HG03460 (cell line): ENCODE data around the gene ABCC9.
"Not testable (repeated sequence)": the region's sequence is repeated elsewhere in the genome, so short reads cannot be mapped to it uniquely, and the experiment has no call there.

Experiments
- ATAC-seq: cut with Tn5 transposase; IDR thresholded peaks from one replicate; pipeline ENCODE4 v1.9.1; 2021; ENCODE audit not compliant: unreplicated experiment

ABCC9 gene

DNA sequence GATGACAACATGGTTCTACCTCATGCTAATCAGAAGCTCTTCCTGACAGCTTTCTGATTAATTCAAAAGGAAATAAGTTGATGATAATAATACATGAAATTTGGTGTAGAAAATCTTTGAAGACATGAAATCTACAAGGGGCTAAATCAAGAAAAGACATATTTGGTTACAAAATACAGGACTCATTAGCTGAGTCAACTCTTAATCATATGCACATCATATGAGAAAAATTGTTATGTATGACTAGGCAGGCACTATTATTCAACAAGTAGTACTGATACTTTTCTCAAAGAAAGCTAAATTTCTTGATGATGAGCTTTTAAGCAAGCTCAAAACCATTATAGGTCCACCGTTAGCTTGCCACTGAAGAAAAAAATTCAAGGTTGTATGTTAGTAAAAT is 7.1 kb downstream of the ABCC9 start:
- ATAC-seq: no peak

DNA sequence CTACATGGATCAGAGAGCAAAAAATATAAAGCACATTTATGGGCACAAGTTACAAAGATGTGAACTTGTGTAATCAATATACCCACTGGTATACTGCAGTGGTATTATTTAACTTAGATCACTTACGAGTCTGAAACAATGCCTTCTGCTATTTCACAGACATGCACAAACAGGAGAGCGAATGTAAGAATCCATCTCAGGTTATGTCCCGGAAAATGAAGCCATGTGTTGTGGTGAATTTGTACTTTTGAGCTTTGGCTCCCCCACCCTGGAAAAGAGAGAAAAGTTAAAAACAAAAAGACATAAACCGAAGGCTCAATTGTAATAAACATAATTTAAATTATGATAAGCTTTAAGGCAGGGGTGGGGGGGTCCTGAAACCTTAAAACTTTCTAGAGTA is 7.6 kb downstream of the ABCC9 start:
- no peak for ATAC-seq

DNA sequence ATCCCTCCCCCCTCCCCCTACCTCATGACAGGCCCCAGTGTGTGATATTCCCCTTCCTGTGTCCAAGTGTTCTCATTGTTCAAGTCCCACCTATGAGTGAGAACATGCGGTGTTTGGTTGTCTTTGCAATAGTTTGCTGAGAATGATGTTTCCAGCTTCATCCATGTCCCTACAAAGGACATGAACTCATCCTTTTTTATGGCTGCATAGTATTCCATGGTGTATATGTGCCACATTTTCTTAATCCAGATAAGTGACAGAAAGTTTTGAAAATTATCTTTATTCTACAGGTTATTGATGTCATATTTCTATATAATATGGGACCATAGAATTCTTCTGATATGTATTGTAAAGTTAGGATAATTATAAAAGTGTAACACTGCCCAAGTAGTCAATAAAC is 11.3 kb downstream of the ABCC9 start:
- not testable (repeated sequence) for ATAC-seq

DNA sequence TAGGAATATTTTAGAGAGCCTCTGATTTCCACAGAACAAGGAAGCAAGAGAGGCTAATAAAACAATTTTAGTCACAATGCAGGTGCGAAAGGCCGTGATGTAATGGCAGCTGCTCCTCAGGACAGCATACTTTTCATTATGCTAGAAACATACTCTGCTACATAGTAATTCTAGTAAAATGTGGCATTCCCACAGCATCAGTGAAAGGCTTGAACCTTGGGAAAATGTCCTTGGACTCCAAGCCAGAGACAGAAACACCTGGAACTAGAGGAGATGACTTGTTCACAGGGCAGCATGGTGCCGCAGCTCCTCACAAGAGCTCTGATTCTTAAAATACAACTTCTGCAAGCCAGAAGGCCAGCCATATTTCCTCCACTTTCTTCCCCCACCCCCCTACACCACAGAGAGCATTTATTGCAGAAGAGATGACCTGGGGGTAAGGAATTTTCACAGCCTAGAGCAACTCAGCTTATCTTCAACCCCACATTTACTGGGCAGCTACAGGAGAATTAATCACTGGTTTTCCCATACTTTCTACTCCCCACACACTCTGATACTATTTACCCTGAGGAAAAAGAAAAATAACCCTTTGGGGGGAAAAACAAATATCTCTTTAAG is 15.8 kb downstream of the ABCC9 start:
- ATAC-seq: no peak

DNA sequence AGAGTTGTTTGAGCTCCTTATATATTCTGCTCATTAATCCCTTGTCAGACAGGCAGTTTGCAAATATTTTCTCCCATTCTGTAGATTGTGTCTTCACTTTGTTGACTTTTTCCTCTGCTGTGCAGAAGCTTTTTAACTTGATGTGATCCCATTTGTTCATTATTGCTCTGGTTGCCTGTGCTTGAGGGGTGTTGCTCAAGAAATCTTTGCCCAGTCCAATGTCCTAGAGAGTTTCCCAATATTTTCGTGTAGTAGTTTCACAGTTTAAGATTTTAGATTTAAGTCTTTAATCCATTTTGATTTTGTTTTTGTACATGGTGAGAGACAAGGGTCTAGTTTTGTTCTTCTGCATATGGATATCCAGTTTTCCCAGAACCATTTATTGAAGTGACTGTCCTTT is 19.8 kb downstream of the ABCC9 start:
- no peak for ATAC-seq

DNA sequence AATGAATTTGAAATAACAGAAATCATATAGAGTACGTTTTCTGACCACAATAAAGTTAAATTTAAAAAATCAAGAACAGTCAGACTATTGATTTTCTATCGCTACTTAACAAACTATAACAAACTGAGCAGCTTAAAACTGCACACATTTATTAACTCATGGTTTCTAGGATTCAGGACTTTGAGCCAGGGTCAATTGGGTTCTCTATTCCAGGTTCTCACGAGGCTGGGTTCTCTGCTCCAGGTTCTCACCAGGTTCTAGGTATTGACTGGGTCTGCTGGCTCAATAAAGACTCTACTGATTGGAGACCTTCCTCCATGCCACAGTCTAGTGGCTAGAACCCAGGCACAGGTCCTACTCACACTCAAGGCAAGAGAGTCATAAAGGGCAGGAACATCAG is 22.8 kb downstream of the ABCC9 start:
- ATAC-seq: no peak

DNA sequence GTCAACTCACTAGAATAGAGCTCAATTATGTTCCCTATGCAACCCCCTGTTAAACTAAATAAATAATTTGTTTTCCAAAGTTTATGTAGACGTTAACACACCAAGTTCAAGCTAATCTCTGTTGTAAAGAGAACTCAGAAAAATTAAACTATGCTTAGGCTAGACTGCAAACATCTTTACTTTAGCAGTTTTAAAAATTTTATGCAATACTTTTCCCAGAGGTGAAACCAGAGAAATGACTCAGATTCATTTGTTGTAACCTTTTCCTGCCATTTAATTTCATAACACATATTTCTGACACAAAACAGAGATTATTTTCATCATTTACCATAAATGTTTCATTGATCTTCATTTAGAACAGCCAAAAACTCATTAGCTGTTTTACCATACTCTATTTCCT is 27.4 kb downstream of the ABCC9 start:
- ATAC-seq: no peak

DNA sequence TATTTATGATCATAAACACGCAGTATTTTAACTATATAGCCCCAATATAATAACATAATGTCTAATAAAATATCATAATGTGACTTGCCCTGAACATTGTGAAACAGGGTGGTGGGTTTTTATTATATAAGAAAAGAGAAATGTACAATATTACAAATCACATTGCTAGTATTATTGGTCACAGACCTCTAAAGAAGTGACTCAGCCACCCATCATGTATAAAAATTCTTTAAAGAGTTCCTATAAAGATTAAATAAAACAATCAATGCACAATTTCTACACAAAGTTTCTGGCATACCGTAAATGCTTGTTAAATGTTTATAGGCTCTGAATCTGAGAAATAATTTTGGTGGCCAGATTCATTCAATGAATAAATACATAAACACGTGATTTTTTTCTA is 28.9 kb downstream of the ABCC9 start:
- ATAC-seq: no peak

DNA sequence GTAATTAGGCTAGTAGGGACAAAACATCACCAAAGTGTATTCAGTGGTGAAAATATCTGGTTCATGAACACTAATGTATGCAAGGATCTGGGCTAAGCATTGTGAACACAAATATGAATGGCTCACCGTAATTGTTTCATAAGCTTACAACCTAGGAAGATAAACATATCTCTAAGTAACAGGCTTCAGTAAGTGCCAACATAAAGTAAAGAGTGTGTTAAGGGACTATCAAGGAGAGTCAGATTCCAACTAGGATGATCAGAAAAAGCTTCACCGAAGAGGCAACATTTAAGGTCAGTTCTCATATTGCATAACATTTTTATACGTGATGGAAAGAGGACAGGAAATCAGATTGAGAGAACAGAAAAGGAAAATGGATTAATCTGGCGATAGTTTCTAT is 29.4 kb downstream of the ABCC9 start:
- no peak for ATAC-seq

DNA sequence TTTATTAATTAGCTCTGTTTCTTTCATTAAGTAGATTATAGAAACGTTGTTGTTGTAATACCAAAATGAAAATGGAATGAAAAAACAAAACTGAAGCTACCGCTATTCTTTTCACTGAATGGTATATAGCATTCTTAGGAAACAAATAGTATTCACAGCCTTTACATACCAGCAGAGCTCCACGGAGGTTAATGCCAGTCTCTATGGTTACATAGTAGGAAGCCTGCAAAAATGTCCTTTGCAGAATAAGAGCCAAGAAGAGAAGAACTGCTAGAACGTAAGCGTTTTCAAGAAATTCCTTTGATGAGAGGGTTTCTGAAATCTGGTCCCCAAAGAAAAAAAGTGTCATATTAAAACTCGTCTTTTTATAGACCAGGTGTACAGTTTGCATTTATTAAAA is 30.6 kb downstream of the ABCC9 start:
- no peak for ATAC-seq

DNA sequence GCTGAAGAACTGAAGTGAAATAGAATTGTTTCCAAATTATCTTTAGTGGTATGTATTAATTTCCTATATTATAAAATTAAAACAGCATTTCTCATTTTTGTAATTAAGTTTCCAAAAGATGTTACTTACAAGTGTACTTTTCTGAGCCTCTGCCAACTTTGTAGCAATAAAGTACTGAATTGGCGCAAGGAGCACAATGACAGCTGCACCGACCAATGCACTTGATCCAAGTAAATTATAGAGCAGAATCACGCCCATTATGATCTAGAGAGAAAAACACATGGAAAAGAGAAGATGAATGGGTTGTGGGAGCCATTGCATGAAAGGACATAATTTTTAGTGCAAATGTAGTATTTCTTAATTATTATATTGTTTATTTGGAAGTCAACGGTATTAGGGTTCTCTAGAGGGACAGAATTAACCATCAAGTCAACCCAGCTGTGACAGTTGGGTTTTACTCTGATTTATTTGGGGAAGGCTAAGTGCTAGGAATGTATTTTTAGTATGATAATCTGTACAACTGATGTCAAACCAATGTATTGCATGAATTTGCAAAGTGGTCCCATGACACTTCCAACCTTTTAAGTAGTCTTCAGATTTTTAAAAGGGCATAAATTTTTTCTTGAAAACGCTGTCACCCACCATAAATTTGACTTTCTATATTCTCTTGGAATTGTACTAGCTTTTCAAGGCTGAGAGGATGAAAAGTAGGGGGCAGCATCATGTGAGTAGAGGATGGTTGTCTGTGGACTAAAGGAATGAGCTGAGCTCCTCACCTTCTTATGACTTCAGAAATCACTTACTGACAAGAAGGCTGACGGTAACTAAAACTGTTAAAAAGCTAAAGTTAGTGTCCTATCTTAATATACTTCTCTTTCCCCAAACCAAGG is 33.0 kb downstream of the ABCC9 start:
- ATAC-seq: no peak

DNA sequence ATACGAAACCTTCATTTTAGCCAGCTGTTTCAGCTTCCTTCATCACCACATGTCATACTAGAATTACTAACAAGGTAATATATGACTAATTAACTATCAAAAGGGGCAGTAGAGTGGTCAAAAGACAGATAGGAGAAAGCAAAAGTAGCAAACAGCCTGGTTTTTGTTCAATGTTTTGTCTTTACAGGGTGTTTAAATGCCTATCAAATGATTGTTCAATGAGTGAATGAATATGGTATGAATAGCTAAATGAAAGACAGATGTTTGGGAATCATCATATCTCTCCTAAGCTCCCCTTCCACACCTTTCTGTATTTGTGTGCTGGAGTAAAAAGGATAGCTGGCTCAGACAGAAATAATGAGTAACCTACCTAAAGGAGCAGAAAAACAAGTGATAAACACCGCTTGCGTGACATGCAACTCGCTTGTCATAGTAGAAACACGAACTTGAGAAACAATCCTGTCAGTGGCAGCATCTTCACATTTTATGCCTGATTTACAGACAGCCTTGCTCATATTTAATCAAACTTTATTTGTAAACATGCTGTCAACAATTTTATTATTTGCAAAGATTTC is 34.2 kb downstream of the ABCC9 start:
- peak; percentile 86 for ATAC-seq

DNA sequence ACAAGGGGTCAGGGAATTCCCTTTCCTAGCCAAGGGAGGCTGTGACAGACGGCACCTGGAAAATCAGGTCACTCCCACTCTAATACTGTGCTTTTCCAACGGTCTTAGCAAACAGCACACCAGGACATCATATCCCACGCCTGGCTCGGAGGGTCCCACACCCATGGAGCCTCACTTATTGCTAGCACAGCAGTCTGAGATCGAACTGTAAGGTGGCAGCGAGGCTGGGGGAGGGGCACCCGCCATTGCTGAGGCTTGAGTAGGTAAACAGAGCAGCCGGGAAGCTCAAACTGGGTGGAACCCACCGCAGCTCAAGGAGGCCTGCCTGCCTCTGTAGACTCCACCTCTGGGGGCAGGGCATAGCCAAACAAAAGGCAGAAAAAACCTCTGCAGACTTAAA is 41.7 kb downstream of the ABCC9 start:
- ATAC-seq: not testable (repeated sequence)

DNA sequence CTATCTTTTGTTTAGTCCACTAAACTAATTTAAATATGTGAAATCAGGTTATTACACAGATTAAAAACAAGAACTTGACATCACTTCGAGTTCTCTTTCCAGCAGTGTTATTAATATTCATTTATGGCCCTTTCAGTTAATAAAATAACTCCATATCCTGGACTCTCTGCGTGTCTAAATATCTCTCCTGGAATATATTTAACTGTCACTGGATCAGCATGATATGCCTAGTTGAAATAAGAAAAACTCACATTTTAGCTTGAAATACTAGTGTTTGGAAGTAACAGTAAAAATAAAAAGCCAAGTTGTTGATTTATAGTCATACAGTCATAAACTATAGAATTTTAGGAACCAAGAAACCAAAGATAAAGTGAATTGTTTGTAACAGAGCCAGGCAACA is 45.6 kb downstream of the ABCC9 start:
- no peak for ATAC-seq

DNA sequence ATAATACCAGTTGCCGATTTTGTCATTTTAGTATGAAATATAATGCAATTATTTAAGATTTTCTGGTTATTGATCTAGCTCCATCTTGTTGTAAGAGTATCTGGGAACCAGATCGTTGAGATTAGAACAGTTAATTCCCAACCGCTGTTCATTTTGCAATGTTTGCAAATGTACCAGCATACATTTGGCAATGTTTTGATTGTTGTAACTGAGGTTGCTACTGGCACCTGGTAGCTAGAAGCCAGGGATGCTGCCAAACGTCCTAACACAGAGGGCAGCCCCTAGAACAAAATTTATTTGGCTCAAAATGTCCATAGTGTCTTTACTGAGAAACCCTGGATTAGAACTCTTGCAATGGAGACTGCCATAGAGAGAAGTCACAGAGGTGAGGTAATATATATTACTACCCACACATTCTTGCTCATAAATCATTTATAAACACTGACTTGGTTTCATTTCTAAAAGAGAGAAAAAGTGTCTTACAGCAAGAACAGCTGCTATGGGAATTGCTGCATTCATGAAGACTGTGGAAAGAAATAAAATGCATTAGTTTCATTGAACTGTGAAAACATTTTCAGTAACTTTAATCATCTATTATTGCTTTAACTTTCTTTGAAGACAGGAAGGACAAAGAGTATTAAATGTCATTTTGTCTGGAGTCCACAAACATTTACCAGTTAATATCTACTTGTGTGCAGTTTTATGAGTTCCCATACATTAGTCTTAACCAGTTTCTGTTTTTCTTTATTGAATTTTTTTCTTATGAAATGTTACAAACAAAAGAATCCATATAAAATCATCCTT is 46.2 kb downstream of the ABCC9 start:
- ATAC-seq: no peak

DNA sequence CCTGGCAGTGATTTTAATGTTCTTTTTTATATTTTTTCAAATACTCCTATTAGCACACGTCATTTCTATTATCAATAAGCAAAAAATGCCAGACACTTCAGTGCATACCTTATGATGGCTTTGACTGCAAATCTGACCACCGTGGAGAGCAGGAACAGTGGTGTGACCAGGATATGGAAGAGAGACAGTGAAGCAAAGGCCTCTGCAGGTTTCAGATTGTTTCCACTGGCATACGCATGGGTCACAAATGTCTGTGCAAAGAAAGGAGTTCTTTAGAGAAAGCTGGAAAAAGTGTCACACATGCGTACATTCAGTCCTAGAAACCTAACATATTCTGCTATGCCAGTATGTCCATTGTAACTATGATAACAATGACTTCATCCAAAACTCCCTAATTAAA is 47.3 kb downstream of the ABCC9 start:
- no peak for ATAC-seq

DNA sequence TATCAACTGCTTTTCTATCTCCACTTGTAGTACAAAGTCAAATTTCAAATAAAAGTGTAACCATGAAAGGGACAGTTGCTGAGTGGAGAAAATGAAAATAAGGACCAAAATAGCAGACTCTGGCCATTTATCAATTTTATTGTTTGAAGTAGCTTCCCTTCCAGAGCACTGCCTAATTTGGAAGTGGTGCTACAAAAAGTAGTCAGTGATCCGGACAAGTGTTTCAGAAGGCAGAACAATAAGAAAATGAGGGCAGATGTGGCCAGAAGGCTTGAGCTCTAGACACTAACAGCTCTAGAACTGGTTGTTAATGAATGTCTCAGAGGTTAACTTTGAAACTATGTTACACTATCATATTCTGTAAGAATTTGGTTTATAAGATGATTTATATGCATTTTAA is 48.9 kb downstream of the ABCC9 start:
- ATAC-seq: no peak

DNA sequence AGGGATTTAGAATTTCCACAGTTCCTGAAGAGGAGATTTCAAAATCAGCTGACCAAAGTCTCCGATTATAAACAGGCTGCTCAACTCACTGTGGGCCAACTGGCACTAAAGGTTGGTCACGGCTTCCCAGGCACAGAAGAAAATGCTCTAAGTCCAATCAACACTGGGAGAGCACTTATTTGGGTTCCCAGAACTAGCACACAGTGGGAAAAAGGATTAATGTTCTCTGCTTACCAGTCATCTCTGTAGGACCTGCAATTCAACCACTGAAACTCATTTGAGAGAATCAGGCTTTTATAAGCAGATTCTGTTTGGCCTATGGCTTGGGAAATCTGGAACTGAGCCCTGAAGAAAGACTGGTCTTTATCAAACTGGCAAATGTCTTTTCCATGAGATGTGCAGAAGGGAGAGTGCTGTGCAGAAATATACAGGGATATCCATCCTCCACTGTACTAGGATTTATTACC is 49.4 kb downstream of the ABCC9 start:
- no peak for ATAC-seq

DNA sequence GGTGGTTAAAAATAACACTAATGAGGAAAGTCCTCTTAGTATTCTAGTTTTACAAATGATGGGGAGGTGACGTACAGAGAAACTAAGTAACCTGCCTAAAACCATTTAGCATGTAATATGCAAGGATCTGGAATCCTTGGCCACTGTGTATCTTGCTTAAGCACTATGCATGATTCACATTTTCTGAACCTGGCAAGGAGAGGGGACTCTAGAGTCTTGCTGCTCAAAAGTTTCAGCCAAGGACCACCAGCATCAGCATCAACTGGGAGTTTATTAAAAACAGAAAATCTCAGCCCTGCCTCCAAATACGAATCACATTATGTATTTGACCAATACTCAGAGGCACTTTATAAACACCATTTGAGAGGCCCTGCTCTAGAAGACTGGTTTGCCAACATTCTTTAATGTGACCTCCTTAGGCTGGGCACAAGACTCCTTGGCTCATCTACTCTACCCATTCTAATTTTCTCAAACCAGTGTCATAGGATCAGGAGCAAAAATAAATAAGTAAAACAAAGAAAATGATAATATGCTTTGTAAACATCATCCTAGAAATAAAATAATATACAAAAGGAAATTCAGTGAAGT is 52.9 kb downstream of the ABCC9 start:
- no peak for ATAC-seq

DNA sequence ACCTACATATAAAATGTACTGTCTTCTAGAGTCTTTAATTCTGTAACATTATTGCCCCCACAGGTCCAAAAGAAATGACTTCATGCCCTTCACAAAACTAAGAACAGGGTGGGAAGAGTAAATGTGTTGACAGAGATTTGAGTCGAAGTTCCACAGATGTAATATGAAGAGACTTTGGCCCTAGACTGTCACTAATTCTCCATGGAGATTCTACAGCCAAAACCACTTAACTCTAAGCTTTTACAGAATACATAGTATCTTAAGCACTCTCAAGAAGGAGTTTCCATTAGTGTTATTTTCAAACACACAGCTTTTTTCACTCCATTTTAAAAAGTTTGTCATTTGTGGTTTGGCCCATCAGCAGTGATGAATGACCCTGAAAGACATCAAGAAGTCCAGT is 56.3 kb downstream of the ABCC9 start:
- no peak for ATAC-seq

DNA sequence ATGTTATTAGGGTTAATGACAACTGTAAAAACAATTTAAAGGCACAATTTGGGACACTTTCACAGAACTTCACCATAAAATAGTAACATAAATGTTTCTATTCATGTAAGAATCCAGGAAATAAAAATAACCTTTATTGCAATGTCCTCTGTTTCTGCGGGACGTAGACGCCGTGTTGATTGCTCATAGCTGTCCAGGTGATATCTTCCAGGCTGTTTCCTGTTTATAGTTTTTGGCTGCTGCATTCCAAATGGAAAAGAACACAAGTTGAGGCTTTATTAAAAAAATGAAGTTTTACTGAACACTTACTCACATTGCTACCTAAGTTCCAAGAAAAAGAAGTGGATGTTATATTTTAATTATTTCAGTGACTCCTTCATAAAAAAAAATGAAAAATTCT is 58.6 kb downstream of the ABCC9 start:
- no peak for ATAC-seq
